ENCODE results near the gene CATSPERB.
"Not testable (repeated sequence)": the region's sequence is repeated elsewhere in the genome, so short reads cannot be mapped to it uniquely, and the experiment has no call there.

CATSPERB gene

GRCh38 chr14:91727121-91727520 lies 4.8 kb downstream of the CATSPERB start:
- in situ Hi-C loops (cut with HindIII; ENCODE audit: low pct_unique_long_range_greater_than_20kb, low sequenced_read_pairs), result no loop called here
- no peak for DNase-seq (ENCODE audit: low read depth in 1 of 2, low spot score in 1 of 2)
- no peak for TF ChIP-seq JUND (IDR thresholded peaks at IDR 0.05; ENCODE audit: low read depth)

GRCh38 chr14:91723501-91723900 lies 8.4 kb downstream of the CATSPERB start:
- TF ChIP-seq JUND (IDR thresholded peaks at IDR 0.05; ENCODE audit: low read depth), result no peak
- DNase-seq (ENCODE audit: low read depth in 1 of 2, low spot score in 1 of 2), result no peak
- in situ Hi-C loops (cut with HindIII; ENCODE audit: low pct_unique_long_range_greater_than_20kb, low sequenced_read_pairs), result no loop called here

GRCh38 chr14:91722386-91722785 lies 9.5 kb downstream of the CATSPERB start:
- in situ Hi-C loops (cut with HindIII; ENCODE audit: low pct_unique_long_range_greater_than_20kb, low sequenced_read_pairs), result no loop called here
- no peak for TF ChIP-seq JUND (IDR thresholded peaks at IDR 0.05; ENCODE audit: low read depth)
- DNase-seq (ENCODE audit: low read depth in 1 of 2, low spot score in 1 of 2), result no peak

- in situ Hi-C loops (cut with HindIII; ENCODE audit: low pct_unique_long_range_greater_than_20kb, low sequenced_read_pairs), result no loop called here
- no peak for DNase-seq (ENCODE audit: low read depth in 1 of 2, low spot score in 1 of 2)
- no peak for TF ChIP-seq JUND (IDR thresholded peaks at IDR 0.05; ENCODE audit: low read depth)
Measured at GRCh38 chr14:91719839-91720238, 12.0 kb downstream of the CATSPERB start.

GRCh38 chr14:91716999-91717398 lies 14.9 kb downstream of the CATSPERB start:
- DNase-seq (ENCODE audit: low read depth in 1 of 2, low spot score in 1 of 2), result no peak
- in situ Hi-C loops (cut with HindIII; ENCODE audit: low pct_unique_long_range_greater_than_20kb, low sequenced_read_pairs), result no loop called here
- TF ChIP-seq JUND (IDR thresholded peaks at IDR 0.05; ENCODE audit: low read depth), result no peak

GRCh38 chr14:91714805-91715204 lies 17.1 kb downstream of the CATSPERB start:
- TF ChIP-seq JUND (IDR thresholded peaks at IDR 0.05; ENCODE audit: low read depth), result no peak
- in situ Hi-C loops (cut with HindIII; ENCODE audit: low pct_unique_long_range_greater_than_20kb, low sequenced_read_pairs), result no loop called here
- DNase-seq (ENCODE audit: low read depth in 1 of 2, low spot score in 1 of 2), result peak in 1 of 2 experiments; percentile 40

GRCh38 chr14:91708795-91709194 lies 23.1 kb downstream of the CATSPERB start:
- in situ Hi-C loops (cut with HindIII; ENCODE audit: low pct_unique_long_range_greater_than_20kb, low sequenced_read_pairs), result no loop called here
- TF ChIP-seq JUND (IDR thresholded peaks at IDR 0.05; ENCODE audit: low read depth), result no peak
- DNase-seq (ENCODE audit: low read depth in 1 of 2, low spot score in 1 of 2), result no peak

GRCh38 chr14:91706996-91707395 lies 24.9 kb downstream of the CATSPERB start:
- in situ Hi-C loops (cut with HindIII; ENCODE audit: low pct_unique_long_range_greater_than_20kb, low sequenced_read_pairs), result no loop called here
- no peak for TF ChIP-seq JUND (IDR thresholded peaks at IDR 0.05; ENCODE audit: low read depth)
- no peak for DNase-seq (ENCODE audit: low read depth in 1 of 2, low spot score in 1 of 2)

- in situ Hi-C loops (cut with HindIII; ENCODE audit: low pct_unique_long_range_greater_than_20kb, low sequenced_read_pairs), result no loop called here
- DNase-seq (ENCODE audit: low read depth in 1 of 2, low spot score in 1 of 2), result no peak
- no peak for TF ChIP-seq JUND (IDR thresholded peaks at IDR 0.05; ENCODE audit: low read depth)
Measured at GRCh38 chr14:91694643-91695042, 37.2 kb downstream of the CATSPERB start.

GRCh38 chr14:91693346-91693745 lies 38.5 kb downstream of the CATSPERB start:
- in situ Hi-C loops (cut with HindIII; ENCODE audit: low pct_unique_long_range_greater_than_20kb, low sequenced_read_pairs), result no loop called here
- no peak for DNase-seq (ENCODE audit: low read depth in 1 of 2, low spot score in 1 of 2)
- TF ChIP-seq JUND (IDR thresholded peaks at IDR 0.05; ENCODE audit: low read depth), result no peak

- no peak for DNase-seq (ENCODE audit: low read depth in 1 of 2, low spot score in 1 of 2)
- TF ChIP-seq JUND (IDR thresholded peaks at IDR 0.05; ENCODE audit: low read depth), result no peak
- in situ Hi-C loops (cut with HindIII; ENCODE audit: low pct_unique_long_range_greater_than_20kb, low sequenced_read_pairs), result no loop called here
Measured at GRCh38 chr14:91692075-91692474, 39.8 kb downstream of the CATSPERB start.

GRCh38 chr14:91689608-91690007 lies 42.3 kb downstream of the CATSPERB start:
- TF ChIP-seq JUND (IDR thresholded peaks at IDR 0.05; ENCODE audit: low read depth), result no peak
- in situ Hi-C loops (cut with HindIII; ENCODE audit: low pct_unique_long_range_greater_than_20kb, low sequenced_read_pairs), result no loop called here
- no peak for DNase-seq (ENCODE audit: low read depth in 1 of 2, low spot score in 1 of 2)

- DNase-seq (ENCODE audit: low read depth in 1 of 2, low spot score in 1 of 2); in situ Hi-C loops (cut with HindIII; ENCODE audit: low pct_unique_long_range_greater_than_20kb, low sequenced_read_pairs): not testable (repeated sequence)
Measured at GRCh38 chr14:91687436-91687835, 44.5 kb downstream of the CATSPERB start.

- no peak for DNase-seq (ENCODE audit: low read depth in 1 of 2, low spot score in 1 of 2)
- in situ Hi-C loops (cut with HindIII; ENCODE audit: low pct_unique_long_range_greater_than_20kb, low sequenced_read_pairs), result no loop called here
- TF ChIP-seq JUND (IDR thresholded peaks at IDR 0.05; ENCODE audit: low read depth), result no peak
Measured at GRCh38 chr14:91685600-91685999, 46.3 kb downstream of the CATSPERB start.
